DND-41 (cell line): ENCODE results near the gene MSI2.

Experiments
- ATAC-seq: fragments of 200-7000 bp; cut with Tn5 transposase; 3 replicates; pipeline ENCODE4 v1.9.1; 2021; ENCODE audit warnings: low read depth; ENCODE audit not compliant: insufficient read depth
- DNase-seq: peaks from one replicate; pipeline ENCODE4 v3.0.0-alpha.2; 2020
- H2AFZ ChIP-seq: 2 replicates; pipeline ENCODE4 v1.6.0; 2012; ENCODE audit warnings: low read depth, low read length
- H3K27ac ChIP-seq: 2 replicates; pipeline ENCODE4 v1.5.1; 2012; ENCODE audit warnings: low read length, inconsistent platforms
- H3K27me3 ChIP-seq: fragments of 200-600 bp; sonication (generic); 2 replicates; pipeline ENCODE4 v1.6.0; 2012; ENCODE audit warnings: low read length, mild to moderate bottlenecking, inconsistent platforms; ENCODE audit not compliant: insufficient read depth, poor library complexity
- H3K36me3 ChIP-seq: 2 replicates; pipeline ENCODE4 v1.5.1; 2012; ENCODE audit warnings: low read length, inconsistent platforms; ENCODE audit not compliant: insufficient read depth
- H3K4me1 ChIP-seq: 2 replicates; pipeline ENCODE4 v1.5.1; 2012; ENCODE audit warnings: mild to moderate bottlenecking, low read length; ENCODE audit not compliant: insufficient read depth
- H3K4me2 ChIP-seq: 2 replicates; pipeline ENCODE4 v1.6.0; 2012; ENCODE audit warnings: mild to moderate bottlenecking, moderate library complexity, low read length, inconsistent platforms; ENCODE audit not compliant: insufficient read depth
- H3K4me3 ChIP-seq, 2 experiments: fragments of 200-600 bp in 1 of 2; shearing (Covaris generic) in 1 of 2; 2 replicates each; pipeline ENCODE4 v1.5.1; 2012 to 2016; ENCODE audit warnings: inconsistent platforms in 2 of 2, low read length in 2 of 2, mild to moderate bottlenecking in 2 of 2, low read depth in 1 of 2, moderate library complexity in 1 of 2
- H3K79me2 ChIP-seq: 2 replicates; pipeline ENCODE4 v1.6.0; 2012; ENCODE audit warnings: low read length, inconsistent platforms; ENCODE audit not compliant: insufficient read depth
- H3K9ac ChIP-seq: 2 replicates; pipeline ENCODE4 v1.6.0; 2012; ENCODE audit warnings: low read depth, mild to moderate bottlenecking, inconsistent platforms, low read length, moderate library complexity
- H3K9me3 ChIP-seq: 2 replicates; pipeline ENCODE4 v1.5.1; 2012; ENCODE audit warnings: low read length, moderate library complexity, mild to moderate bottlenecking, inconsistent platforms; ENCODE audit not compliant: insufficient read depth, severe bottlenecking
- H4K20me1 ChIP-seq: 2 replicates; pipeline ENCODE4 v1.6.0; 2012; ENCODE audit warnings: low read length; ENCODE audit not compliant: insufficient read depth
- CTCF ChIP-seq: IDR thresholded peaks from 2 replicates; pipeline ENCODE4 v1.5.1; 2012; ENCODE audit warnings: borderline replicate concordance, low read length, moderate library complexity, mild to moderate bottlenecking; ENCODE audit not compliant: poor library complexity, severe bottlenecking; ENCODE audit errors: extremely low read depth
- EZH2 ChIP-seq: IDR thresholded peaks from 3 replicates; pipeline ENCODE4 v1.6.1; 2012; ENCODE audit warnings: borderline replicate concordance, low read depth, mild to moderate bottlenecking, moderate library complexity, low read length, inconsistent platforms; ENCODE audit not compliant: severe bottlenecking

The MSI2 gene

GRCh38 chr17:57399690-57400089 lies 143.4 kb downstream of the MSI2 start:
- Histone ChIP-seq H3K27ac (peak overlapping the region; percentile 88), H3K36me3 (peaks cover 92% of the 10 kb centered on the region), H4K20me1 (peaks cover 52% of the 10 kb centered on the region), H3K4me2 (no peak overlapping the region), H3K9ac (no peak overlapping the region), H3K79me2 (peaks cover 100% of the 10 kb centered on the region), H3K4me3 (no peak overlapping the region), H2AFZ (no peak overlapping the region), H3K9me3 (no peaks in the 10 kb centered on the region), H3K4me1 (peaks cover 88% of the 10 kb centered on the region), H3K27me3 (no peaks in the 10 kb centered on the region)
- TF ChIP-seq CTCF (no peak), EZH2 (no peak)
- DNase-seq (no peak), ATAC-seq (no peak)

- H3K79me2 ChIP-seq, result peaks cover 100% of the 10 kb centered on the region
- no peak overlapping the region for H3K9ac ChIP-seq
- H2AFZ ChIP-seq, result no peak overlapping the region
- peaks cover 88% of the 10 kb centered on the region for H3K4me1 ChIP-seq
- ATAC-seq (no peak), DNase-seq (no peak)
- no peak overlapping the region for H3K4me2 ChIP-seq
- no peaks in the 10 kb centered on the region for H3K27me3 ChIP-seq
- H3K27ac ChIP-seq, result peak overlapping the region; percentile 88
- peaks cover 48% of the 10 kb centered on the region for H4K20me1 ChIP-seq
- no peaks in the 10 kb centered on the region for H3K9me3 ChIP-seq
- no peak overlapping the region for H3K4me3 ChIP-seq
- H3K36me3 ChIP-seq, result peaks cover 92% of the 10 kb centered on the region
- TF ChIP-seq EZH2 (no peak), CTCF (no peak)
Measured at GRCh38 chr17:57400648-57401047, 144.3 kb downstream of the MSI2 start.

GRCh38 chr17:57401556-57402488 lies 145.5 kb downstream of the MSI2 start:
- peak overlapping the region; percentile 17 for H3K9ac ChIP-seq
- H3K36me3 ChIP-seq, result peaks cover 95% of the 10 kb centered on the region
- peaks cover 100% of the 10 kb centered on the region for H3K79me2 ChIP-seq
- H3K27me3 ChIP-seq, result no peaks in the 10 kb centered on the region
- H3K27ac ChIP-seq, result peak overlapping the region; percentile 88
- ATAC-seq, result no peak
- H3K4me3 ChIP-seq, result no peak overlapping the region
- no peak for TF ChIP-seq CTCF
- H2AFZ ChIP-seq, result no peak overlapping the region
- no peak for DNase-seq
- no peak overlapping the region for H3K4me2 ChIP-seq
- H4K20me1 ChIP-seq, result peaks cover 43% of the 10 kb centered on the region
- peaks cover 91% of the 10 kb centered on the region for H3K4me1 ChIP-seq
- no peaks in the 10 kb centered on the region for H3K9me3 ChIP-seq
